ENCODE measurements around the gene UNC5C.

Gene UNC5C

DNA sequence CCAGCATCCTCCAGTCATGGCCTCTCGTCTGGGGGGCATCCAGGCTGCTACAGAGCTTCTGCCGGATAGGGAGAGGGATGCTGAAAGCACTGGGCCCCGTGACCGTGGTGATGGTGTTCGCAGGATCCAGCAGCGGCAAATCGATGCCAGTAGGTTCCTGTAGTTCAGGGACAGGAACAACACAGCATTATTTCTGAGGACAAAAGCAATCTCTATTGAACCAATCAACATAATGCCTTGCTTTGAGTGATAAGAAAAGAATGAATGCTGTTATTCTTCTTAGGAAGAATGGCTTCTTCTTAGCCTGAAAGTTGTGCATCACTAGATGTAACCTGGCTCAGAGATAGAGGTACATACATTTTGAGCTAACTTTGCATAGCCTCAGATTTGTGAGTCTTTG, 378.6 kb downstream of the UNC5C start:
- H3K9me3 Mint-ChIP-seq = no peaks in the 10 kb centered on the region
- H3K27me3 Mint-ChIP-seq = no peaks in the 10 kb centered on the region
- no peak overlapping the region for H3K4me3 Mint-ChIP-seq
- DNase-seq (no peak), ATAC-seq (replicated peaks) (no peak)
- no peak overlapping the region for H3K27ac Mint-ChIP-seq
- H3K36me3 Mint-ChIP-seq (ENCODE audit: insufficient read depth) = no peaks in the 10 kb centered on the region
- H3K4me1 Mint-ChIP-seq (ENCODE audit: low read depth in 2 of 2) = no peaks in the 10 kb centered on the region

DNA sequence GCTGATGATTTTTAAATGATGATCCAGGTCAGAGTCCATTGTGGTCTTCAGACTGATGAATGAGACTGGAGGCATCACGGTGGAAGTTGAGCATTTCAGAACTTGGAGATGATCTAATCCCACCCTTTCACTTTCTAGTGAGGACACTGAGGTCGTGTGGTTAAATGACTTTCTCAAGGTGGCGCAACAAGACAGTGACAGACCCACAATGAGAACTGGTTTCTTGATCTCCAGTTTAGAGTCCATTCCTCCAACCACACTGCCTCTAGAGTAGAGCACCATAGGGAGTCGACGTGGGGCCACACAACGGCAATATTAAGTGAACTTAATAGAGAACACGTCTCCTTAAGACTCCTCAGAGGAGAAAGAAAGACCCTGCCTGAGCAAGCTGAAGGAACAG, 381.0 kb downstream of the UNC5C start:
- no peaks in the 10 kb centered on the region for H3K9me3 Mint-ChIP-seq

DNA sequence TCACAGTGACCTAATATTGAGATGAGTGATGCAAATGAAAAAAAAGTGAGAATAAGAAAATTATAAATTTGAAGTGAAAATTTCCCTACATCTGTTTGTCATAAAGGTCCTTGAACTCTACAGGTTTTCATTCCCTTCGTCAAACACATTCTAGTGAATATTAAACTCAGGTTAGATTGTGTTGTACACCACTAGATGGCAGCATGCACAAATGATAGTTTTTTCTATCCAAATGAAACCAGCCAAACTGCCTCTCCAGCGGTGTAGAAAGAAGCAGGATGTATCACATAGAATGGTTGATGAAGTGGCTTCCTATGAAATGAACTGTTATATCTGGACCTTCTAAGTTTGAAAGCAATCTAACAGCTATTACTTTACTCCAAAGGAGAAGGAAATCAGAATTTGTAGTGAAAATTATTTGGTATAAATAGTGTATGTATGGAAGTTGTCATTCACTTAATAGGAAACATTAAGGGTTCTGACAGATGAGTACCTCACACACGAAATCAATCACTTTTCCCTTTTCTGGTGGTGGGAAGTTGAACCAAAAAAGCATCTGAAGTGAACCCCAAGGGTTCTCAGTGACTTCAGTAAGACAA, 382.7 kb downstream of the UNC5C start:
- no peak overlapping the region for H3K27ac Mint-ChIP-seq
- no peaks in the 10 kb centered on the region for H3K9me3 Mint-ChIP-seq
- peak; percentile 54 for ATAC-seq (replicated peaks)
- no peaks in the 10 kb centered on the region for H3K4me1 Mint-ChIP-seq (ENCODE audit: low read depth in 2 of 2)
- H3K4me3 Mint-ChIP-seq = no peak overlapping the region
- no peaks in the 10 kb centered on the region for H3K36me3 Mint-ChIP-seq (ENCODE audit: insufficient read depth)
- no peaks in the 10 kb centered on the region for H3K27me3 Mint-ChIP-seq
- DNase-seq = peak in 2 of 3 experiments; percentile 7 to 24

More for the DNA sequence above, 381.0 kb downstream of the UNC5C start:
- H3K4me3 Mint-ChIP-seq = no peak overlapping the region
- ATAC-seq (replicated peaks) (no peak), DNase-seq (no peak)
- no peak overlapping the region for H3K27ac Mint-ChIP-seq
- no peaks in the 10 kb centered on the region for H3K4me1 Mint-ChIP-seq (ENCODE audit: low read depth in 2 of 2)
- no peaks in the 10 kb centered on the region for H3K36me3 Mint-ChIP-seq (ENCODE audit: insufficient read depth)
- no peaks in the 10 kb centered on the region for H3K27me3 Mint-ChIP-seq

DNA sequence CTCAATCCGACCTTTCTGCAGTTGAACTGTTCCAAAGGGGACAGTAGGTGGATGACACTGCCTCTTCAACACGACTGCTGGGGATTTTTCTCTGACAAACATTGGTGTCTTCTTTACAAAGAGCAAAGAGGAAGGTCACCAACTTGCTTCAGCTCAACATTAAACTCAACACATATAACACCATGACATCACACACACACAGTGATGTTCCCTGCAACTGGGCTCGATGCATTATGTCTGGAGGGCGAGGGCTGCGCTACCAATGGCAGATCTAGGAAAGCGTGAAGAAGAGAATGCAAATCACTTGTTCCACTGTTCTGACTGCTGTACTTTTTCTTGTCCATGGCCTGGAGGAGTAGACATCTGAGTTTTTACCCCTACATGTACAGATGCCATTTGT, 385.9 kb downstream of the UNC5C start:
- no peak overlapping the region for H3K4me3 Mint-ChIP-seq
- no peak for ATAC-seq (replicated peaks)
- H3K27me3 Mint-ChIP-seq = peaks cover 0 to 6% of the 10 kb centered on the region in 2 donors
- H3K9me3 Mint-ChIP-seq = no peaks in the 10 kb centered on the region
- no peak overlapping the region for H3K27ac Mint-ChIP-seq
- H3K4me1 Mint-ChIP-seq (ENCODE audit: low read depth in 2 of 2) = no peaks in the 10 kb centered on the region
- H3K36me3 Mint-ChIP-seq (ENCODE audit: insufficient read depth) = no peaks in the 10 kb centered on the region
- DNase-seq = no peak

DNA sequence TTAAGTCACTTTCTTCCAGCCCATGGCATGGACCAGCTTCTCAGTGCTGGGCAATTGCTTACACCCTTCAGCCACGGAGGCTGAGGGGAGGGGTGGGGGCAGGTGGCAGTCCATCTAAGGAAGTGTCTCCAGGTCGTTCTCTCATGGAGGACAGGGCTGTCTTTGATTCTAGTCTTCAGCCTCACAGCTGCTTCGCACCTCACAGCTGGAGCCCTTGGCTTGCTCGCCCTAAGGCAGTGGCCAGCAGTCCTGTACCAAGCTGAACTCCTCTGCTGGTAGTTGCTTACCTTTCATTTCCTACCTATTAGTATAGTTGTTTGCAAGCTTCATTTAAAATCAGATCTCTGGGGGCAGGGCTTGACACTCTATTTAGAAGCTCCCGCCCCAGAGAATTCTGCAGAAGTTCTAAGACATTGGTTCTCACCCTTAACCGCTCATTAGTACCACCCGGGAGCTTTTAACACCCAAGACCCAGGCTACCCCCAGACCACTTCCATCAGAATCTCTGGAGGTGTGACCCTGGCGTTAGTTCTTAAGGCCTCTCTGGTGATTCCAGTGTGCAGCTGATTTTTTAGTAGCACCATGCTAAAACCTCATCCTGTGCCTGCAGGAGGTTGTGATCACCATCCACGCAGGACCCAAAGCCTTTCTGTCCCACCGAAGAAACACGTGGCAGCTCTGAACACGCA, 386.8 kb downstream of the UNC5C start:
- H3K27me3 Mint-ChIP-seq = peaks cover 0 to 6% of the 10 kb centered on the region in 2 donors
- no peak overlapping the region for H3K4me3 Mint-ChIP-seq
- H3K27ac Mint-ChIP-seq = no peak overlapping the region

DNA sequence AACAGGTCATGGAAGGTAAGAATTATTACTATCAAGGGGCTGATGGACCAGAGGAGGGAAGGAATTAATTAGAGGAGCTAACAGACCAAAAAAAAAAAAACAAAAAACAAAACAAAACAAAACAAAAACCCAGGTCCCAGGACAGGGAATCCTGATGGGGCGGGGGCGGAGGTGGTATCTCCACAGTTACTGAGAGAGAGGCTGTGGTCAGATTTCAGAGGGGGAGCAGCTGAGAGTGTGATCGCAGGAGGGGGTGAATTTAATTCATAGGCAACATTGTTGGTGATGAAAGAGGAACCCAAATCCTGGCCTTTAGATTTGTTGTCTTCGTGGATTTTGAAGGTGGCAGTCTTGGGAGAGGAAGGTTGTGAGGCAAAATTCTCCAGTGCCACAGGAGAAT, 389.4 kb downstream of the UNC5C start:
- peaks cover 3 to 5% of the 10 kb centered on the region in 2 donors for H3K4me1 Mint-ChIP-seq (ENCODE audit: low read depth in 2 of 2)
- no peak overlapping the region for H3K27ac Mint-ChIP-seq
- no peaks in the 10 kb centered on the region for H3K36me3 Mint-ChIP-seq (ENCODE audit: insufficient read depth)
- DNase-seq (no peak), ATAC-seq (replicated peaks) (no peak)
- H3K27me3 Mint-ChIP-seq = peaks cover 0 to 6% of the 10 kb centered on the region in 2 donors
- no peak overlapping the region for H3K4me3 Mint-ChIP-seq
- H3K9me3 Mint-ChIP-seq = no peaks in the 10 kb centered on the region

More for the DNA sequence above, 386.8 kb downstream of the UNC5C start:
- Mint-ChIP-seq H3K9me3 (no peaks in the 10 kb centered on the region), H3K36me3 (ENCODE audit: insufficient read depth) (no peaks in the 10 kb centered on the region), H3K4me1 (ENCODE audit: low read depth in 2 of 2) (no peaks in the 10 kb centered on the region)
- ATAC-seq (replicated peaks) (no peak), DNase-seq (no peak)

DNA sequence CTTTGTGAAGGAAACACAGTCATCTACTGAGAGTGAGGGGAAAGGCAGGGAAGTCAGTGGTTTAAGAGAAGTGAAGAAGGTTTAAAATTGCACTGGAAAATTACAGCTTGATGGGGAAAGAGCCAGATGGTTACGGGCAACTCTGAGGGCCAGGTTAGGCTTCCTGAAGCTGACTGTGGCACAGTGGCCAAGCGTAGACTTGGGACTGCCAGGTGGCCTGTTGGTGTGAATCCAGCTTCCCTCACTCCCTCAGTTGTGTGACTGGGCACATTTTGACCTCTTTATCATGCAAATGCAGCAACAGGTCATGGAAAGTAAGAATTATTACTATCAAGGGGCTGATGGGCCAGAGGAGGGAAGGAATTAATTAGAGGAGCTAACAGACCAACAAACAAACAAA, 390.1 kb downstream of the UNC5C start:
- no peak for ATAC-seq (replicated peaks)
- Mint-ChIP-seq H3K9me3 (no peaks in the 10 kb centered on the region), H3K27me3 (peaks cover 0 to 6% of the 10 kb centered on the region in 2 donors), H3K36me3 (ENCODE audit: insufficient read depth) (no peaks in the 10 kb centered on the region), H3K27ac (no peak overlapping the region), H3K4me1 (ENCODE audit: low read depth in 2 of 2) (peaks cover 3 to 5% of the 10 kb centered on the region in 2 donors), H3K4me3 (no peak overlapping the region)
- no peak for DNase-seq

DNA sequence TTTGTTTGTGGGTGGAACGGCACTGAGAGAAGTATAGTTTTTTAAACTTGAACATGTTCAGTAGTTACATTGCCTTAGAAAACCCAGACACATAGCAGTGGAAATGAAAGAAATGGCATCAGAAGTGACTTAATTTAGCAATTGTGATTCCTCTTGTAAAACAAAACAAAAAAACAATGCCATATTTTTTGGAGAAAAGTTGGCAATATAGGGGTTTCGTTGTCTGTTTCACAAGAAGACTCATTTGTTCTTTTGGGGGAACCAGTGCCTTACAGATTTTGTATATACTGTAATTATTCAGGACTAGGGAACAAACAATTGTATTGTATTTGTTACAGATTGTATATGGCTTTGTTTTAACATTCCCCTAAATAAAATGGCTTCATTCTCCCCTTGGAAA, 390.7 kb downstream of the UNC5C start:
- H3K27me3 Mint-ChIP-seq = peaks cover 0 to 6% of the 10 kb centered on the region in 2 donors
- DNase-seq = no peak
- H3K9me3 Mint-ChIP-seq = no peaks in the 10 kb centered on the region
- no peak overlapping the region for H3K4me3 Mint-ChIP-seq
- H3K27ac Mint-ChIP-seq = no peak overlapping the region
- ATAC-seq (replicated peaks) = no peak
- H3K4me1 Mint-ChIP-seq (ENCODE audit: low read depth in 2 of 2) = peaks cover 3 to 5% of the 10 kb centered on the region in 2 donors
- H3K36me3 Mint-ChIP-seq (ENCODE audit: insufficient read depth) = no peaks in the 10 kb centered on the region

DNA sequence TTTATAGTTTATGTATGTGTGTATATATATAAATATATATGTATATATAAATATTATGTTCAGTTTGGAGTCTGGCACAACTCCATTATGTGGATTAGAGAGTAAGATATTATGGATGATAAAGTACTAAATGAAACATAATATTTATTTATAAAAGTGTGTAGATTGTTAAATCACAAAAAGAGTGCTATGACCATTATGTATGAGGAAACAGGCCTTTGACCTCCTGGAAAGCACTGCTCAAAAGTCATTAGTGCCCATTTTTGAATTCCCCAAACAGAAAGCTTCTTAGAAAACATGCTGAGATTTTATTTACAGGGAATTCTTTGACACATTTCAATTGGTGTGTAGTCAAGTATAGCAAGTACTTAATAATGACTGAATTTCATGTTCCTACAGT, 391.2 kb downstream of the UNC5C start:
- DNase-seq (no peak), ATAC-seq (replicated peaks) (no peak)
- Mint-ChIP-seq H3K4me1 (ENCODE audit: low read depth in 2 of 2) (peaks cover 3 to 5% of the 10 kb centered on the region in 2 donors), H3K27ac (no peak overlapping the region), H3K27me3 (peaks cover 0 to 6% of the 10 kb centered on the region in 2 donors), H3K9me3 (no peaks in the 10 kb centered on the region), H3K4me3 (no peak overlapping the region), H3K36me3 (ENCODE audit: insufficient read depth) (no peaks in the 10 kb centered on the region)

DNA sequence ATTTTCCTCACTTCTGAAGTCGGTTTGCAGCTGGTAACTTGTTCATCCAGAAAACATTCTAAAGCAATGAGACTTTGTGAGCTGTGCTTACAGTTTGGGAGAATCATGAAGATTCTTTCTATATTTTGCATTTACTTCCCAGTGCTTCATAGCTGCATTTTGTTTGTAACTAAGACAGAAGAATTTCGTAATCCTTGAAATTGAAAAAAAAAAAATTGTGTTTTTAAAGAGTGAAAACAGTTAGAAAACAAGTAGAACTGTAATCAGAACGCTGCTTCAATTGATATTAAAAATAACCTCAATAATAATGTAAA, 392.4 kb downstream of the UNC5C start:
- H3K4me1 Mint-ChIP-seq (ENCODE audit: low read depth in 2 of 2) = peaks cover 3 to 5% of the 10 kb centered on the region in 2 donors
- H3K9me3 Mint-ChIP-seq = no peaks in the 10 kb centered on the region
- peaks cover 0 to 6% of the 10 kb centered on the region in 2 donors for H3K27me3 Mint-ChIP-seq
- DNase-seq (no peak), ATAC-seq (replicated peaks) (no peak)
- no peak overlapping the region for H3K27ac Mint-ChIP-seq
- no peak overlapping the region for H3K4me3 Mint-ChIP-seq
- no peaks in the 10 kb centered on the region for H3K36me3 Mint-ChIP-seq (ENCODE audit: insufficient read depth)

DNA sequence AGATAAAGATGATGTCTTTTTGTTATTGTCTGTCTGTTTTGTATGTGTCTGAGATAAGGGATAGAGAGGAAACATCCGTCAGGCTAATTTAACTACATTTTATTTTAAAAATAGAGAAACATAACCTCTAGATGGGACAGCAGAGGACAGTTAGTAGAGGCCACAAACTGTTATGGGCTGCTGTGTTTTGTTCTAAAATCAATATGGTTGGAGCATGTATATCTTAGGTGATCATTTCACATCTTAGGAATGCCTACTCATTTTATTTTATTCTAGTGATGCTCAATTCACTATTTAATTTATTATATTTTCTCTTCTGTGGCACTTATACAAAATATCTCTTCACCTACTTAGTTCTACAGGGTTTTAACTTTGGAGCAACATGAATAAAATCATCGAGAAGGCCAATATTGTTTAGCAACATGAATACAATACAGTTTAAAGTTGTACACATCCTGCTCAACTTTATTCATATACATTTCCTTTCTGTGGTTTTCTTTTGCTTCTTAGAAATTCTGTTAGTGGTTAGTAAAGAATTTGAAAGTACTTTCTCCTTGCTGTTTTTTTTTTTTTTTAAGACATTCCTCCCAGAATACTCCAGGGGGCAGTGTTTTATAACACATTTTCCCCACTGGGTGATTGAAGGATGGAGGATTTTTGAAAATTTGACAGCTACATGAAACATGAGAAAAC, 392.9 kb downstream of the UNC5C start:
- H3K9me3 Mint-ChIP-seq = no peaks in the 10 kb centered on the region
- H3K27ac Mint-ChIP-seq = no peak overlapping the region
- peaks cover 3 to 5% of the 10 kb centered on the region in 2 donors for H3K4me1 Mint-ChIP-seq (ENCODE audit: low read depth in 2 of 2)
- H3K27me3 Mint-ChIP-seq = peaks cover 0 to 6% of the 10 kb centered on the region in 2 donors
- ATAC-seq (replicated peaks) = peak; percentile 47
- H3K4me3 Mint-ChIP-seq = peak overlapping the region in 1 of 2 donors; percentile 7
- DNase-seq = no peak
- no peaks in the 10 kb centered on the region for H3K36me3 Mint-ChIP-seq (ENCODE audit: insufficient read depth)

DNA sequence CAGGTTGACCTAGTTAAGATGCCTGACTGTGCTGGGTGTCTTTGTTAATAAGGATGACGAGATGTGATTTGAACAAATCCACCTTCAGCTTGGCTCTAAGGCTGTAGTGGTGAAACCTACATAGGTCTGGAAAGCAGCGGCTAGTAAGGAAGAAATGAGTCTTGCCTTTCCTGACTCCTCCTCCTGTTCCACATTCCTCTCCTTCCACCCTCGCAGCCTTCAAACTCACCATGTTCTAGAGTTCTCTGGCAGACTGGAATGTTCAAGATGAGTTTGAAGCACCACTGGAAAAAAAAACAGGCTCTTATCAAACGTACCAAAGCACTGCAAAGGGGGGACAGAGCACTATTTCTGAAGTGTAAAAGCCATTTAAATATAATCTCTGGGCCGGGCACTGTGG, 395.6 kb downstream of the UNC5C start:
- no peak for ATAC-seq (replicated peaks)
- no peak overlapping the region for H3K27ac Mint-ChIP-seq
- H3K4me3 Mint-ChIP-seq = no peak overlapping the region
- H3K27me3 Mint-ChIP-seq = no peaks in the 10 kb centered on the region
- no peaks in the 10 kb centered on the region for H3K9me3 Mint-ChIP-seq
- no peaks in the 10 kb centered on the region for H3K36me3 Mint-ChIP-seq (ENCODE audit: insufficient read depth)
- no peak for DNase-seq
- H3K4me1 Mint-ChIP-seq (ENCODE audit: low read depth in 2 of 2) = peaks cover 3 to 5% of the 10 kb centered on the region in 2 donors

DNA sequence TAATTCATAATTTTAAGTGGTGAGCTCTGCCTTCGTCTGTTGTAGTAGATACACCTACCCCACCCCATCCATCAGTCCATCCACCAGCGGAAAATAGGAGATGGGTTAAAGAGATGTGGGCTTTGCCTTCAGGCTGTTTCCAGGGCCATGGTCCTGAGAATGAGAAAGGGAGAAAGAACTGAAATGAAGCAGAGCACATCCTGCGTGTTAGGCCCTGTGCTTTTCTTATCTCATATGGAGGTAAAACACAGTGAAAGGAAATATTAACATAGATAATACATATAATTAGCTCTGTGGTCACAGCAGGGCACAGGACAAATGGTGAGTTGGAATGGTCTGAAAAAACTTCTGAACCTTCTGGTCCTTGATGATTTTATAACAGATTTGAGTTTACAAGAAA, 397.5 kb downstream of the UNC5C start:
- no peak for ATAC-seq (replicated peaks)
- H3K9me3 Mint-ChIP-seq = no peaks in the 10 kb centered on the region
- no peaks in the 10 kb centered on the region for H3K36me3 Mint-ChIP-seq (ENCODE audit: insufficient read depth)
- no peak for DNase-seq
- no peak overlapping the region for H3K4me3 Mint-ChIP-seq
- H3K27me3 Mint-ChIP-seq = no peaks in the 10 kb centered on the region
- peaks cover 3 to 4% of the 10 kb centered on the region in 2 donors for H3K4me1 Mint-ChIP-seq (ENCODE audit: low read depth in 2 of 2)
- H3K27ac Mint-ChIP-seq = no peak overlapping the region

DNA sequence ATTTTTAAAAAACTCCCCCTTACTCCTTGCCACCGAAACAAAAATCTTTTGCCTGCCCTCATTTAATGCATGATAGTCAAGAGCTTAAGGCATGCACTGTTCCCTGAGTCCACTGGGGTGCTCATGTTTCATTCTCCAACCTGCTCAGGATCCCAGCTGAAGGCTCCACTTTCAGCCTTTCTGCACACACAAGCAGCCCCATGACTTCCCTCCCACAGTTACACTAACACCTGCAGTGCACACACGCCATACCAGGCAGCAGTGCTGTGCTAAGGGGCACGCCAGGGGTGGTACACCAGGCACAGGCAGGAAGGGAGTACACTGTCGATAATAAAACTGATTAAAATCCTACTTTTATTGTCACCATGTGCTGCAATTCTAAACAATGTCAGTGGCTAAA, 405.8 kb downstream of the UNC5C start:
- DNase-seq (no peak), ATAC-seq (replicated peaks) (no peak)
- Mint-ChIP-seq H3K36me3 (ENCODE audit: insufficient read depth) (no peaks in the 10 kb centered on the region), H3K9me3 (peaks cover 3 to 7% of the 10 kb centered on the region in 2 donors), H3K27ac (no peak overlapping the region), H3K4me1 (ENCODE audit: low read depth in 2 of 2) (no peaks in the 10 kb centered on the region), H3K27me3 (peaks cover 0 to 11% of the 10 kb centered on the region in 2 donors), H3K4me3 (no peak overlapping the region)
